SK-N-SH (cell line): ENCODE measurements around the gene IL15.

Source experiments
- NFIC ChIP-seq: IDR thresholded peaks from 2 replicates; pipeline ENCODE4 v1.4.0; 2012; ENCODE audit warnings: borderline replicate concordance
- TAF1 ChIP-seq: IDR thresholded peaks from 2 replicates; pipeline ENCODE4 v1.6.1; 2012; ENCODE audit warnings: low read depth, mild to moderate bottlenecking, low read length, moderate library complexity, borderline replicate concordance
- TF ChIP-seq, protein P1 (sequence below): fragments of 200-600 bp; sonication (generic); IDR thresholded peaks from 2 replicates; pipeline ENCODE4 v1.6.1; 2017; ENCODE audit warnings: antibody characterized with exemption, mild to moderate bottlenecking, moderate library complexity
- TF ChIP-seq, protein P2 (sequence below): fragments of 150-350 bp; IDR thresholded peaks from 2 replicates; pipeline ENCODE4 v1.6.1; 2017; ENCODE audit warnings: antibody characterized with exemption, low read length, low read depth, borderline replicate concordance

DNA sequence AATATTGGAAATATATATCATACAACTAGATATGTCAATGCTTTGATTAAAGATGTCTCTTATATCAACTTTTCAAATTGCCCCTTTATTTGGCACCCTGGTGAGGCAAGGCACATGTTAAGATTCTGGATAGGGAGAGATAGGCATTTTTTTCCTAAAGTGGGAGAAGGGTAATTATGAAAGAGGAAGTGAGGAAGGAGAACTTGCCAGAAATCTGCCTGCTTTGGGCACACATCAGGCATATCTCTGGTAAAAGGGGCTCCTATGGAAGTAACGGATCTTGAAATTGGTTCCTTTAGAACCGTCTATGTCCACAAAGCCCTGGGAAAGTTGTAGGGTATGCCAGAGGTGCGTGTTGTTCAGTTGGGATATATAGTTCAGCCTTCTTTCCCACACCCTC is 5.7 kb downstream of the IL15 start:
- TF ChIP-seq, protein P1, sequence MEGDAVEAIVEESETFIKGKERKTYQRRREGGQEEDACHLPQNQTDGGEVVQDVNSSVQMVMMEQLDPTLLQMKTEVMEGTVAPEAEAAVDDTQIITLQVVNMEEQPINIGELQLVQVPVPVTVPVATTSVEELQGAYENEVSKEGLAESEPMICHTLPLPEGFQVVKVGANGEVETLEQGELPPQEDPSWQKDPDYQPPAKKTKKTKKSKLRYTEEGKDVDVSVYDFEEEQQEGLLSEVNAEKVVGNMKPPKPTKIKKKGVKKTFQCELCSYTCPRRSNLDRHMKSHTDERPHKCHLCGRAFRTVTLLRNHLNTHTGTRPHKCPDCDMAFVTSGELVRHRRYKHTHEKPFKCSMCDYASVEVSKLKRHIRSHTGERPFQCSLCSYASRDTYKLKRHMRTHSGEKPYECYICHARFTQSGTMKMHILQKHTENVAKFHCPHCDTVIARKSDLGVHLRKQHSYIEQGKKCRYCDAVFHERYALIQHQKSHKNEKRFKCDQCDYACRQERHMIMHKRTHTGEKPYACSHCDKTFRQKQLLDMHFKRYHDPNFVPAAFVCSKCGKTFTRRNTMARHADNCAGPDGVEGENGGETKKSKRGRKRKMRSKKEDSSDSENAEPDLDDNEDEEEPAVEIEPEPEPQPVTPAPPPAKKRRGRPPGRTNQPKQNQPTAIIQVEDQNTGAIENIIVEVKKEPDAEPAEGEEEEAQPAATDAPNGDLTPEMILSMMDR, result no peak
- TF ChIP-seq, protein P2, sequence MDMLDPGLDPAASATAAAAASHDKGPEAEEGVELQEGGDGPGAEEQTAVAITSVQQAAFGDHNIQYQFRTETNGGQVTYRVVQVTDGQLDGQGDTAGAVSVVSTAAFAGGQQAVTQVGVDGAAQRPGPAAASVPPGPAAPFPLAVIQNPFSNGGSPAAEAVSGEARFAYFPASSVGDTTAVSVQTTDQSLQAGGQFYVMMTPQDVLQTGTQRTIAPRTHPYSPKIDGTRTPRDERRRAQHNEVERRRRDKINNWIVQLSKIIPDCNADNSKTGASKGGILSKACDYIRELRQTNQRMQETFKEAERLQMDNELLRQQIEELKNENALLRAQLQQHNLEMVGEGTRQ, result no peak
- no peak for TF ChIP-seq NFIC
- TF ChIP-seq TAF1, result no peak
